Calu3 (cell line): ENCODE results near the gene NSD2. TPM values are rescaled to one million over a fixed set of nuclear protein-coding genes. Genes with fewer than 3 reads are reported as not detected.
A peak's percentile ranks its signal among the peaks of the same experiment; 100 is the strongest.

Experiments
- BruUV-seq: library from RNA; stranded (reverse); fragments of 400-500 nt; replicated peaks from 2 replicates; lab custom pipeline; 2021; lab: Mats Ljungman, UMichigan
- CTCF ChIA-PET: fragments of 300-600 bp; sonication (Branson Sonifier 250); formaldehyde crosslinking; loops from one replicate; lab custom pipeline; 2022; ENCODE audit warnings: antibody characterized with exemption; lab: Charles Lee
- DNase-seq: peaks from one replicate; pipeline ENCODE4 v3.0.0; 2022
- H3K27ac Mint-ChIP-seq: one replicate; pipeline ENCODE4 v1.8.0; 2022; ENCODE audit warnings: mixed read lengths; ENCODE audit not compliant: unreplicated experiment
- H3K27me3 Mint-ChIP-seq: one replicate; pipeline ENCODE4 v1.8.0; 2022; ENCODE audit warnings: mixed read lengths; ENCODE audit not compliant: unreplicated experiment
- H3K36me3 Mint-ChIP-seq: one replicate; pipeline ENCODE4 v1.8.0; 2022; ENCODE audit warnings: mild to moderate bottlenecking, moderate library complexity, mixed read lengths; ENCODE audit not compliant: insufficient read depth, unreplicated experiment
- H3K4me1 Mint-ChIP-seq: one replicate; pipeline ENCODE4 v1.8.0; 2022; ENCODE audit warnings: mild to moderate bottlenecking, low read depth, mixed read lengths; ENCODE audit not compliant: unreplicated experiment
- H3K4me3 Mint-ChIP-seq: one replicate; pipeline ENCODE4 v1.8.0; 2022; ENCODE audit warnings: mild to moderate bottlenecking, low read depth, moderate library complexity, mixed read lengths; ENCODE audit not compliant: unreplicated experiment
- H3K9me3 Mint-ChIP-seq: one replicate; pipeline ENCODE4 v1.8.0; 2022; ENCODE audit warnings: low read depth, mixed read lengths; ENCODE audit not compliant: unreplicated experiment
- CTCF ChIP-seq: fragments of 200-600 bp; IDR thresholded peaks from one replicate; pipeline ENCODE4 v1.8.0; 2022; ENCODE audit warnings: antibody characterized with exemption; ENCODE audit not compliant: unreplicated experiment
- intact Hi-C: fragments of 100-400 bp; cut with micrococcal nuclease; formaldehyde crosslinking; loops from one replicate; pipeline ENCODE4 v1.10.0; 2022; ENCODE audit not compliant: unreplicated experiment
- total RNA-seq: library from RNA; stranded (reverse); gene quantifications from 2 replicates; pipeline ENCODE4 v1.2.3, GENCODE V29; 2022

The NSD2 gene
- total RNA-seq, 1 experiment from 2014 or later, result 104 TPM

GRCh38 chr4:1940566-1940965, 69.4 kb downstream of the NSD2 start:
- Mint-ChIP-seq H3K4me3 (no peak overlapping the region), H3K9me3 (no peaks in the 10 kb centered on the region), H3K36me3 (peaks cover 17% of the 10 kb centered on the region), H3K27me3 (no peaks in the 10 kb centered on the region), H3K27ac (peak overlapping the region; percentile 23), H3K4me1 (no peaks in the 10 kb centered on the region)
- no TSS peak for BruUV-seq
- TF ChIP-seq CTCF, result no peak
- no peak for DNase-seq
- CTCF ChIA-PET, result no interaction called here
- intact Hi-C loops, result loop anchor here (10.0 kb wide), 1 partner anchor 244 kb away; no protein-coding TSS in a partner anchor

GRCh38 chr4:1943928-1944327, 72.7 kb downstream of the NSD2 start:
- H3K27me3 Mint-ChIP-seq, result no peaks in the 10 kb centered on the region
- BruUV-seq, result no TSS peak
- no peaks in the 10 kb centered on the region for H3K4me1 Mint-ChIP-seq
- no peak for DNase-seq
- no peak for TF ChIP-seq CTCF
- CTCF ChIA-PET, result interaction anchor here (0.6 kb wide), 1 partner anchor 28 kb away, joined by 4 read pairs; no protein-coding TSS in a partner anchor
- intact Hi-C loops, result loop anchor here (10.0 kb wide), 1 partner anchor 241 kb away; no protein-coding TSS in a partner anchor
- H3K9me3 Mint-ChIP-seq, result no peaks in the 10 kb centered on the region
- H3K4me3 Mint-ChIP-seq, result no peak overlapping the region
- H3K27ac Mint-ChIP-seq, result no peak overlapping the region
- peaks cover 10% of the 10 kb centered on the region for H3K36me3 Mint-ChIP-seq

GRCh38 chr4:1945124-1945895, 74.1 kb downstream of the NSD2 start:
- H3K27me3 Mint-ChIP-seq, result no peaks in the 10 kb centered on the region
- DNase-seq, result no peak
- H3K9me3 Mint-ChIP-seq, result no peaks in the 10 kb centered on the region
- TF ChIP-seq CTCF, result no peak
- H3K4me3 Mint-ChIP-seq, result no peak overlapping the region
- no peaks in the 10 kb centered on the region for H3K4me1 Mint-ChIP-seq
- CTCF ChIA-PET, result no interaction called here
- H3K27ac Mint-ChIP-seq, result no peak overlapping the region
- peaks cover 5% of the 10 kb centered on the region for H3K36me3 Mint-ChIP-seq
- BruUV-seq, result no TSS peak
- intact Hi-C loops, result loop anchor here (10.0 kb wide), 1 partner anchor 239 kb away; no protein-coding TSS in a partner anchor

- Mint-ChIP-seq H3K9me3 (no peaks in the 10 kb centered on the region), H3K36me3 (no peaks in the 10 kb centered on the region), H3K4me1 (no peaks in the 10 kb centered on the region), H3K27me3 (no peaks in the 10 kb centered on the region), H3K27ac (no peak overlapping the region), H3K4me3 (no peak overlapping the region)
- no peak for TF ChIP-seq CTCF
- BruUV-seq, result no TSS peak
- intact Hi-C loops, result loop anchor here (10.0 kb wide), 1 partner anchor 239 kb away; no protein-coding TSS in a partner anchor
- CTCF ChIA-PET, result no interaction called here
- no peak for DNase-seq
Measured at GRCh38 chr4:1945912-1946311, 74.7 kb downstream of the NSD2 start.
